ENCODE data around the gene MTURN.

Gene MTURN

GRCh38 chr7:30136117-30136731, 1.4 kb downstream of the MTURN start:
- peak overlapping the region; percentile 85 for H3K4me3 ChIP-seq (ENCODE audit: low read depth, low read length)
- H3K9ac ChIP-seq (ENCODE audit: low read depth, low read length): no peak overlapping the region
- no peak overlapping the region for H3K27ac ChIP-seq (ENCODE audit: low read depth, low read length)
- no peaks in the 10 kb centered on the region for H3K9me3 ChIP-seq (ENCODE audit: control insufficient read depth, insufficient read depth, low read length)
- peaks cover 28% of the 10 kb centered on the region for H3K27me3 ChIP-seq (ENCODE audit: control insufficient read depth, insufficient read depth, low read length)
- H3K36me3 ChIP-seq (ENCODE audit: control insufficient read depth, insufficient read depth, low read length): no peaks in the 10 kb centered on the region
- peaks cover 8% of the 10 kb centered on the region; the same call in 1 of the 2 replicates for H3K4me1 ChIP-seq (ENCODE audit: control insufficient read depth, insufficient read depth, low read length)

GRCh38 chr7:30136743-30137485, 2.1 kb downstream of the MTURN start:
- no peak overlapping the region for H3K27ac ChIP-seq (ENCODE audit: low read depth, low read length)
- no peak overlapping the region for H3K9ac ChIP-seq (ENCODE audit: low read depth, low read length)
- no peaks in the 10 kb centered on the region for H3K9me3 ChIP-seq (ENCODE audit: control insufficient read depth, insufficient read depth, low read length)
- no peaks in the 10 kb centered on the region for H3K36me3 ChIP-seq (ENCODE audit: control insufficient read depth, insufficient read depth, low read length)
- peak overlapping the region; percentile 85 for H3K4me3 ChIP-seq (ENCODE audit: low read depth, low read length)
- H3K27me3 ChIP-seq (ENCODE audit: control insufficient read depth, insufficient read depth, low read length): peaks cover 28% of the 10 kb centered on the region
- peaks cover 8% of the 10 kb centered on the region; the same call in 1 of the 2 replicates for H3K4me1 ChIP-seq (ENCODE audit: control insufficient read depth, insufficient read depth, low read length)

GRCh38 chr7:30139836-30140384, 5.1 kb downstream of the MTURN start:
- Histone ChIP-seq H3K9ac (ENCODE audit: low read depth, low read length) (no peak overlapping the region), H3K4me1 (ENCODE audit: control insufficient read depth, insufficient read depth, low read length) (0 out of 2 replicates have a peak, but pooled peaks cover 2% of the 10 kb centered on the region), H3K4me3 (ENCODE audit: low read depth, low read length) (no peak overlapping the region), H3K27ac (ENCODE audit: low read depth, low read length) (no peak overlapping the region), H3K36me3 (ENCODE audit: control insufficient read depth, insufficient read depth, low read length) (no peaks in the 10 kb centered on the region), H3K9me3 (ENCODE audit: control insufficient read depth, insufficient read depth, low read length) (no peaks in the 10 kb centered on the region), H3K27me3 (ENCODE audit: control insufficient read depth, insufficient read depth, low read length) (peaks cover 28% of the 10 kb centered on the region)

- no peak overlapping the region for H3K9ac ChIP-seq (ENCODE audit: low read depth, low read length)
- no peaks in the 10 kb centered on the region for H3K9me3 ChIP-seq (ENCODE audit: control insufficient read depth, insufficient read depth, low read length)
- H3K4me3 ChIP-seq (ENCODE audit: low read depth, low read length): no peak overlapping the region
- peaks cover 27% of the 10 kb centered on the region for H3K27me3 ChIP-seq (ENCODE audit: control insufficient read depth, insufficient read depth, low read length)
- H3K27ac ChIP-seq (ENCODE audit: low read depth, low read length): no peak overlapping the region
- no peaks in the 10 kb centered on the region for H3K36me3 ChIP-seq (ENCODE audit: control insufficient read depth, insufficient read depth, low read length)
- H3K4me1 ChIP-seq (ENCODE audit: control insufficient read depth, insufficient read depth, low read length): 0 out of 2 replicates have a peak, but pooled peaks cover 2% of the 10 kb centered on the region
Measured at GRCh38 chr7:30140456-30140855, 5.7 kb downstream of the MTURN start.

GRCh38 chr7:30142710-30143109, 7.9 kb downstream of the MTURN start:
- peaks cover 4% of the 10 kb centered on the region for H3K27me3 ChIP-seq (ENCODE audit: control insufficient read depth, insufficient read depth, low read length)
- no peak overlapping the region for H3K27ac ChIP-seq (ENCODE audit: low read depth, low read length)
- no peaks in the 10 kb centered on the region for H3K9me3 ChIP-seq (ENCODE audit: control insufficient read depth, insufficient read depth, low read length)
- H3K4me3 ChIP-seq (ENCODE audit: low read depth, low read length): no peak overlapping the region
- no peak overlapping the region for H3K9ac ChIP-seq (ENCODE audit: low read depth, low read length)
- H3K36me3 ChIP-seq (ENCODE audit: control insufficient read depth, insufficient read depth, low read length): no peaks in the 10 kb centered on the region
- H3K4me1 ChIP-seq (ENCODE audit: control insufficient read depth, insufficient read depth, low read length): peaks cover 3% of the 10 kb centered on the region

GRCh38 chr7:30143748-30144251, 9.0 kb downstream of the MTURN start:
- H3K9ac ChIP-seq (ENCODE audit: low read depth, low read length): no peak overlapping the region
- H3K36me3 ChIP-seq (ENCODE audit: control insufficient read depth, insufficient read depth, low read length): no peaks in the 10 kb centered on the region
- H3K4me1 ChIP-seq (ENCODE audit: control insufficient read depth, insufficient read depth, low read length): peaks cover 3% of the 10 kb centered on the region
- no peaks in the 10 kb centered on the region for H3K9me3 ChIP-seq (ENCODE audit: control insufficient read depth, insufficient read depth, low read length)
- no peak overlapping the region for H3K27ac ChIP-seq (ENCODE audit: low read depth, low read length)
- H3K27me3 ChIP-seq (ENCODE audit: control insufficient read depth, insufficient read depth, low read length): no peaks in the 10 kb centered on the region
- H3K4me3 ChIP-seq (ENCODE audit: low read depth, low read length): no peak overlapping the region

- Histone ChIP-seq H3K9ac (ENCODE audit: low read depth, low read length) (no peak overlapping the region), H3K4me3 (ENCODE audit: low read depth, low read length) (no peak overlapping the region), H3K27me3 (ENCODE audit: control insufficient read depth, insufficient read depth, low read length) (no peaks in the 10 kb centered on the region), H3K27ac (ENCODE audit: low read depth, low read length) (no peak overlapping the region), H3K9me3 (ENCODE audit: control insufficient read depth, insufficient read depth, low read length) (no peaks in the 10 kb centered on the region), H3K36me3 (ENCODE audit: control insufficient read depth, insufficient read depth, low read length) (no peaks in the 10 kb centered on the region), H3K4me1 (ENCODE audit: control insufficient read depth, insufficient read depth, low read length) (peaks cover 3% of the 10 kb centered on the region)
Measured at GRCh38 chr7:30144657-30145306, 10.0 kb downstream of the MTURN start.

GRCh38 chr7:30145426-30145970, 10.7 kb downstream of the MTURN start:
- no peak overlapping the region for H3K9ac ChIP-seq (ENCODE audit: low read depth, low read length)
- H3K27me3 ChIP-seq (ENCODE audit: control insufficient read depth, insufficient read depth, low read length): no peaks in the 10 kb centered on the region
- no peaks in the 10 kb centered on the region for H3K36me3 ChIP-seq (ENCODE audit: control insufficient read depth, insufficient read depth, low read length)
- no peak overlapping the region for H3K4me3 ChIP-seq (ENCODE audit: low read depth, low read length)
- H3K9me3 ChIP-seq (ENCODE audit: control insufficient read depth, insufficient read depth, low read length): no peaks in the 10 kb centered on the region
- H3K27ac ChIP-seq (ENCODE audit: low read depth, low read length): no peak overlapping the region
- H3K4me1 ChIP-seq (ENCODE audit: control insufficient read depth, insufficient read depth, low read length): peaks cover 3% of the 10 kb centered on the region

GRCh38 chr7:30146127-30146612, 11.4 kb downstream of the MTURN start:
- H3K9me3 ChIP-seq (ENCODE audit: control insufficient read depth, insufficient read depth, low read length): no peaks in the 10 kb centered on the region
- peaks cover 3% of the 10 kb centered on the region for H3K4me1 ChIP-seq (ENCODE audit: control insufficient read depth, insufficient read depth, low read length)
- peak overlapping the region; percentile 77 for H3K27ac ChIP-seq (ENCODE audit: low read depth, low read length)
- peaks cover 2% of the 10 kb centered on the region; the same call in 1 of the 2 replicates for H3K36me3 ChIP-seq (ENCODE audit: control insufficient read depth, insufficient read depth, low read length)
- H3K9ac ChIP-seq (ENCODE audit: low read depth, low read length): no peak overlapping the region
- H3K4me3 ChIP-seq (ENCODE audit: low read depth, low read length): no peak overlapping the region
- no peaks in the 10 kb centered on the region for H3K27me3 ChIP-seq (ENCODE audit: control insufficient read depth, insufficient read depth, low read length)

- Histone ChIP-seq H3K27me3 (ENCODE audit: control insufficient read depth, insufficient read depth, low read length) (no peaks in the 10 kb centered on the region), H3K9me3 (ENCODE audit: control insufficient read depth, insufficient read depth, low read length) (no peaks in the 10 kb centered on the region), H3K4me1 (ENCODE audit: control insufficient read depth, insufficient read depth, low read length) (peaks cover 3% of the 10 kb centered on the region), H3K27ac (ENCODE audit: low read depth, low read length) (no peak overlapping the region), H3K9ac (ENCODE audit: low read depth, low read length) (no peak overlapping the region), H3K4me3 (ENCODE audit: low read depth, low read length) (no peak overlapping the region), H3K36me3 (ENCODE audit: control insufficient read depth, insufficient read depth, low read length) (peaks cover 4% of the 10 kb centered on the region; the same call in 1 of the 2 replicates)
Measured at GRCh38 chr7:30147223-30147622, 12.4 kb downstream of the MTURN start.
